Ramos (cell line): ENCODE measurements around the gene CDC6.

ENCODE experiments used
- in situ Hi-C: fragments of 300-500 bp; cut with MboI; formaldehyde crosslinking; loops from one replicate; pipeline ENCODE4 v1.14.3; 2022; ENCODE audit warnings: low sequenced_read_pairs; ENCODE audit not compliant: unreplicated experiment

CDC6 gene

GRCh38 chr17:40338058-40338457, 50.4 kb downstream of the CDC6 start:
- in situ Hi-C loops: no loop called here

DNA sequence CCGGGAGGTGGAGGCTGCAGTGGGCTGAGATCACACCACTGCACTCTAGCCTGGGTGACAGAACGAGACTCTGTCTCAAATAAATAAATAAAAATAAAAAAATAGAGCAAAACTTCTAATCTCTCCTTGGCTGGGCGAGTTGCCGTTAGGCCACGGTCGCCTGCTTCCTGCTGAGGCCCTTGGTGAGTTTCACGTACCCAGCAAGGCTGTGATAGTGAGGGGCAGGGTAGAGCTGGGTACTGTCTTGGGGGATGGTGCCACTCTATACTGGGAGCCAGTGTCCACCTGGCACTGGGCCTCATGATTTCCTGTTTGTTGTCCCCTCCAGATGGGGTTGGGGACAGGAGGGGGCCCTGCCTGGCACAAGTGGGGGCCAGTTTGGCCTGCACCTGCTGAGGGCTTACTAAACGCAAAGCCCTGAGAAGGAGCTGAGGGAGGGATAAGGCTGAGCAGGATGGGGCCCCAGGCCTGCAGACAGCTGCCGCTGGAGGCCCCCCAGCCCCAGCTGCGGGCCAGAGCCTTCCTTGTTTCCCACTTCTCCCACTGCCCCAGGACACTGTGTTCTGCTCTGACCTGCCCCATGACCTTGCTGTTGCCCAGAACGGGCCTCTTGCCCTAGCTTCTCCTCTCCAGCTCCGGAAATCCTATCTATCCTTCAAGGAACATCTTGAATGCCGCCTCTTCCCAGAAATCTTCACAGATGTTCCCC, 51.4 kb downstream of the CDC6 start:
- in situ Hi-C loops: no loop called here

GRCh38 chr17:40340327-40340726, 52.6 kb downstream of the CDC6 start:
- in situ Hi-C loops: no loop called here

DNA sequence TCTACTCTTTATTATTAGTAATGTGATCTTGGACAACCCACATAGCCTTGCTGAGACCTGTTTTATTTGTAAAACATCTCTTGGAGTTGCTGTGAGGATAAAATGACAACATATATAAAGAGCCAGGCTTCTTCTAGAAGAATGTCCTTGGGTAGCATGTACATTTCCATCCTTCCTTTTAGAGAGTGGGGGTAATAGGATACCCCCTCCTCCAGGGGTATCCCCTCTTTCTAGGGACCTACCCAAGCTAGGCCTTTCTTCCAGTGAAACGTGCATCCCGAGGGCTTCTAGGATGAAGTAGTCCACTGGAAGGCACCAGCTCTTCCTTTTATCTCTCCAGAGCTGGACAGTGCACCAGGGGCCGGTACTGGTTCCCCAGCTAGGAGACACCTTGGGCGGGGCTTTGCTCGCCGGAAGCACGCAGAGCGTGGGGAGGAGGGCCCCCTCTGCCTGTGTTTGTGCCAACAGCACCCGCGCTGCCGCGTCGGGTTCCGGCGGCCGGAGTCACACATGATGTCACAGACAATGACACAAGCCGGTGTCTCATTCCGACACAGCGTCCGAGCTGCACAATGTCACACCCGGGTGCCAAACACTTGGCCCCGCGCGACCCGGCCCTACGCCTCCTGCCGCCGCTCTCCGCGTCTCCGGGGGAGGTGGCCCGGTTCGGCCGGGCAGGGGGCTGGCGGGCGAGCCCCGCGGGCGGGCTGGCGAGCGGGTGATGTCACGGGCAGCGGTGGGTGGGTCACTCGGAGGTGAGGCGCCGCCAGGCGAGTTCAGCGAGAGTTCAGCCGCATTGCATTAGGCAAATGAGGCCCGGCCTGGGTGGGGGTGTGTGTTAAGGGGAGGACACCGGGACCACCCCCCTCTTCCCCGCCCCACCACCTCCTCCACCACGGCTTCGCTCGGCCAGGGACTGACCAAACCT, 53.5 kb downstream of the CDC6 start:
- in situ Hi-C loops: no loop called here

- in situ Hi-C loops: no loop called here
Measured at GRCh38 chr17:40341808-40342503, 54.3 kb downstream of the CDC6 start.

DNA sequence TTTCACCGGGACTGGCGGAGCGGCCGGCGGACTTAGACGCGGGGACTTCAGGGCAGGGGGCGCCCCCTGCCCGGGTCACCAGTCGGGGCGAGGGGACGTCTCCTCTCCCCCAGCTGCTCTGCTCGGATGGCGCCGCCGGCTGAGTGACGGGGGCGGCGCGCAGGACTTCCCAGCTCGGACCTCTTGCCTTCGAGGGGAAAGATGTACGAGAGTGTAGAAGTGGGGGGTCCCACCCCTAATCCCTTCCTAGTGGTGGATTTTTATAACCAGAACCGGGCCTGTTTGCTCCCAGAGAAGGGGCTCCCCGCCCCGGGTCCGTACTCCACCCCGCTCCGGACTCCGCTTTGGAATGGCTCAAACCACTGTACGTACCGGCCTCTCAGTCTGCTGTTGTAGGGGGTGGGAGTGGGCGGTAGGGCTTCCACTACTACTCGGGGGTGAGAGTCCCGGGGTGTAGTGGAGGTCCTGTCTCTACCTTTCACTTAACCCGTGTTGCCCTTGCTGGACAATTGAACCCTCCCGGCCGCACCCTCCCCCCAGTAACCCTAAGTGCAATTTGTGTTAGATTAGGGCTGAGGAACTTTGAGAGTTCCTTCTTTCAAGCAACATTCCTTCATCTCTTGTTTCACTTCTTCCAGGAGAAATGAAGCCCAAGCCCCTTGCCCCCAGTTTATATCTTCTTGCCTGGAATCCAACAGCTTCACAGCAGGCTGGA, 55.0 kb downstream of the CDC6 start:
- in situ Hi-C loops: no loop called here

GRCh38 chr17:40343219-40344119, 55.8 kb downstream of the CDC6 start:
- in situ Hi-C loops: no loop called here

GRCh38 chr17:40344421-40345160, 56.9 kb downstream of the CDC6 start:
- in situ Hi-C loops: no loop called here

GRCh38 chr17:40345161-40345993, 57.7 kb downstream of the CDC6 start:
- in situ Hi-C loops: no loop called here

DNA sequence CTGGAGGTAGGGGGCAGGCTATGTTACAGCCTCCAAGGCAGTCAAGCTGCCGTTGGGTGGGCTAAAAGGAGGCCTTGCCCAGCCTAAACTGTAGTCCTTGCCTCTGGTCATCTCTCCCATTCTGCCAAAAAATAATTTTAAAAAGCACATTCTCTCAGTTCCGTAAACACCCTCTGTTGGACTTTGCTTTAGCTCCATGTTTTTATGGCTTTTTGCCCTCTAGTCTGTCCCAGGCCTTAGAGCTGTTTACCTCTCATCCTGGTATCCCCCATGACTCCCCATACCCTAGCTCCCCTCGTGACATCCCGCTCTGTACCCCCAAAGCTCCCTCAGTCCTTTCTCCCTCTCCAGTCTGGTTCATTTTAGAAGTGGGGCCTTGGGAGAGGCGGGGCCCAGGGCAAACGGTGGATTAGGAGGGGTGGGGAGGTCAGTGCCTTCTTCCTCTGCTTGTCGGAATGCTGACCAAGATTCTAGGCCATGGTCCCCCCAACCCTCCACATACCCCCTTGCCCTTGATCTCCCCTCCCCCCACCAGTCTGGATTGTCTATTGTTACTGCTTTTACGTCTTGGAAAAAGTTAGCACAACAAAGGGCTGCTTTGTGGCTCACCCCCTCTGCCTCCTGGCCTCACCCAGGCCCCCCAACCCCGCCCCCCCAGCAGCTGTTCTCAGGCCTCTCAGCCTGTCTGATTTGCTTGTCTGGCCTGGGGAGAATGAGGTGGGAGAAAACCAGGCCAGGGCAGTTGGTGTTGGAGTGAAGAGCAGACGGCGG, 58.5 kb downstream of the CDC6 start:
- in situ Hi-C loops: no loop called here

- in situ Hi-C loops: no loop called here
Measured at GRCh38 chr17:40346765-40347158, 59.1 kb downstream of the CDC6 start.

DNA sequence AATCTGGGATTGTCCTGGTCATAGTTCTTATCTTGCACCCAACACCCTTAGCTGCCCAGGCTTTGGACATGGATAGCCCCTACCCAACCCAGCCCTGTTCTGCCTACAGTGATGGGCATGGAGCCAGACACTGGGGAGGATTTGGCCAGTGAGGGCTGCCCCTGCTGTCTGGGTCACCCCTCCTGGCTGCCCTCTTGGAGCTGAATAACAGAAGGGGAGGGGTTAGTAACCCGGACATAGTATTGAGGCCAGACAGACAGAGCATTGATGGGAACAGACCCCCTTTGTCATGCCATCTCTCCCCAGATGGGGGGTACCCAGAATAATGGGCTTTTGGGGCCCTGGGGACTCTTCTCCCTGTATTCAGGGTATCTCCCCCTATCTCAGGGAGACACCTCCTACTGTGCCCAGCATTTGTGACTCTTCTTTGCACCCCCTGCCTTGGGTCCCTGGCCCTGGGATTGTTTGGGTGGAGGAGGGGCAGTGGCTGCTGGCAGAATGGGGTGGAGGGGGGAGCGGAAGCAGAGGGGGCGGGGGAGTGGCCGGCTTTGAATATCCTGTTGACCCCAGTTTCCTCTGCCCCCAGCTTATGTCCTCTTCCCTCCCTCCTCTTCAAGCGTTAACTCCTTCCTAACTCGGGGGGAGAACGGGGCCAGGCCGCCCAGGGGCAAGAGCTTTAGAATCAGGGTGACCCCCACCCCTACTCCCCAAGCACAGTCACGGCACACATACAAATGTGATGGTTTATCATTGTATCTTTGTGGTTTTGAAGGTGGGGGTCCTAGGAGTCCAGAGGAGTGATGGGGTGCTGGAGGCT, 59.8 kb downstream of the CDC6 start:
- in situ Hi-C loops: no loop called here

DNA sequence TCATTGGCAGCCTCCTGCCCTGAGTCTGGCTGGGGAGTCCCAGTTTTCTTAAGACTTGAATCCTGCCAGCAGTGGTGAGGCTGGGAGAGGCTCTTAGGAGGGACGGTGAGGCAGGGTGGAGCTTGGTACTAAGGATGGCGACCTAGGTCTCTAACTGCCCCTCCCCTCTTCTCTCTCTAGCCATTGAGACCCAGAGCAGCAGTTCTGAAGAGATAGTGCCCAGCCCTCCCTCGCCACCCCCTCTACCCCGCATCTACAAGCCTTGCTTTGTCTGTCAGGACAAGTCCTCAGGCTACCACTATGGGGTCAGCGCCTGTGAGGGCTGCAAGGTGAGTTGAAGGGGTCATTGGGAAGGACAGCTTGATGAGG, 60.4 kb downstream of the CDC6 start:
- in situ Hi-C loops: no loop called here

- in situ Hi-C loops: no loop called here
Measured at GRCh38 chr17:40348562-40349476, 61.1 kb downstream of the CDC6 start.

DNA sequence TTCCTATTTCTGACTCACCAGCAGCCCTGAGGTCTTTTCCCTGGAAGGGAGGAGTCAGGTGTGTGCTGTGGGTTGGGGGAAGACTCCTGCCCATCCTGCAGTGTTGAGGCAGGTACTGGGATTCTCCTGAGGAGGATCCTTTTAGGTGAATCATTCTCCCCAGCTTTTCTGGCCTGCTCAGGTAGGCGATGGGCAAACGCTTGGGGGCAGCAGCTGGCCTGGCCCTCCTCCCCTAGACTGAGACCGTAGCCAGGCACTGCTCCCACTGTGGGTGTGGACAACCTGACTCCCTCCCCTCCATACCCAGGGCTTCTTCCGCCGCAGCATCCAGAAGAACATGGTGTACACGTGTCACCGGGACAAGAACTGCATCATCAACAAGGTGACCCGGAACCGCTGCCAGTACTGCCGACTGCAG, 61.8 kb downstream of the CDC6 start:
- in situ Hi-C loops: no loop called here
